Fibroblast of pulmonary artery (primary cell): ENCODE results near the gene RNF4.
"Not testable (repeated sequence)": the region's sequence is repeated elsewhere in the genome, so short reads cannot be mapped to it uniquely, and the experiment has no call there.

ENCODE experiments used
- DNase-seq: peaks from one replicate; pipeline ENCODE4 v3.0.0-alpha.2; 2010; ENCODE audit warnings: low read depth
- H3K4me3 ChIP-seq: replicated peaks from 2 replicates; pipeline ENCODE4 v1.5.1; 2011; ENCODE audit warnings: low read depth, mild to moderate bottlenecking, control low read depth, low read length, moderate library complexity
- CTCF ChIP-seq: IDR thresholded peaks from 2 replicates; pipeline ENCODE4 v1.5.1; 2011; ENCODE audit warnings: mild to moderate bottlenecking, control low read depth, low read length, inconsistent platforms; ENCODE audit errors: missing control alignments

The RNF4 gene

GRCh38 chr4:2426069-2426397 is 42.9 kb upstream of the RNF4 start:
- no peak overlapping the region for H3K4me3 ChIP-seq
- DNase-seq, result no peak
- no peak for TF ChIP-seq CTCF

- no peak for TF ChIP-seq CTCF
- no peak for DNase-seq
- no peak overlapping the region for H3K4me3 ChIP-seq
These were observed 42.1 kb upstream of the RNF4 start for GRCh38 chr4:2426711-2427275.

- no peak for TF ChIP-seq CTCF
- H3K4me3 ChIP-seq, result no peak overlapping the region
- no peak for DNase-seq
These were observed 41.2 kb upstream of the RNF4 start for GRCh38 chr4:2427383-2428334.

GRCh38 chr4:2428496-2429213 is 40.3 kb upstream of the RNF4 start:
- no peak overlapping the region for H3K4me3 ChIP-seq
- no peak for TF ChIP-seq CTCF
- DNase-seq, result no peak

- H3K4me3 ChIP-seq, result not testable (repeated sequence)
- DNase-seq, result peak; percentile 41
These were observed 38.8 kb upstream of the RNF4 start for GRCh38 chr4:2429945-2430757.

- no peak for DNase-seq
- no peak for TF ChIP-seq CTCF
- H3K4me3 ChIP-seq, result no peak overlapping the region
These were observed 36.9 kb upstream of the RNF4 start for GRCh38 chr4:2432004-2432403.
